H9 (cell line): ENCODE measurements around the gene HDHD3. TPM values are rescaled to one million over a fixed set of nuclear protein-coding genes. Genes with fewer than 3 reads are reported as not detected.
A peak's percentile ranks its signal among the peaks of the same experiment; 100 is the strongest.

Source experiments
- DNase-seq: peaks from one replicate; pipeline ENCODE4 v3.0.0-alpha.2; 2017
- H2AFZ ChIP-seq: one replicate; pipeline ENCODE4 v1.6.1; 2013; ENCODE audit warnings: mild to moderate bottlenecking, low read length, control low read depth, moderate library complexity
- H2AK5ac ChIP-seq: 2 replicates; pipeline ENCODE4 v1.6.1; 2013; ENCODE audit warnings: low read length, control low read depth, mixed read lengths; ENCODE audit not compliant: insufficient read length
- H2BK120ac ChIP-seq: one replicate; pipeline ENCODE4 v1.6.1; 2013; ENCODE audit warnings: low read depth, mild to moderate bottlenecking, low read length, control low read depth, inconsistent platforms; ENCODE audit not compliant: poor library complexity, severe bottlenecking
- H2BK12ac ChIP-seq: 2 replicates; pipeline ENCODE4 v1.6.1; 2013; ENCODE audit warnings: low read length, control low read depth, mixed read lengths, low read depth; ENCODE audit not compliant: insufficient read length
- H2BK15ac ChIP-seq: 2 replicates; pipeline ENCODE4 v1.6.1; 2013; ENCODE audit warnings: low read depth, low read length, control low read depth
- H2BK20ac ChIP-seq: one replicate; pipeline ENCODE4 v1.6.1; 2013; ENCODE audit warnings: low read depth, mild to moderate bottlenecking, low read length, control low read depth, inconsistent platforms; ENCODE audit not compliant: poor library complexity, severe bottlenecking
- H2BK5ac ChIP-seq: 2 replicates; pipeline ENCODE4 v1.6.1; 2013; ENCODE audit warnings: low read length, control low read depth, mixed read lengths; ENCODE audit not compliant: insufficient read length
- H3K14ac ChIP-seq: 2 replicates; pipeline ENCODE4 v1.6.1; 2013; ENCODE audit warnings: low read length, control low read depth; ENCODE audit not compliant: insufficient read depth
- H3K18ac ChIP-seq: 2 replicates; pipeline ENCODE4 v1.6.1; 2013; ENCODE audit warnings: low read depth, mild to moderate bottlenecking, mixed read lengths, low read length, control low read depth; ENCODE audit not compliant: insufficient read length
- H3K23ac ChIP-seq: 2 replicates; pipeline ENCODE4 v1.6.1; 2013; ENCODE audit warnings: low read length, control low read depth, mixed read lengths, low read depth; ENCODE audit not compliant: insufficient read length
- H3K23me2 ChIP-seq: 2 replicates; pipeline ENCODE4 v1.6.1; 2013; ENCODE audit warnings: low read depth, mild to moderate bottlenecking, mixed read lengths, low read length, control low read depth; ENCODE audit not compliant: insufficient read length, poor library complexity, severe bottlenecking
- H3K27ac ChIP-seq: 2 replicates; pipeline ENCODE4 v1.5.1; 2013; ENCODE audit warnings: low read length, control low read depth, mixed read lengths, low read depth; ENCODE audit not compliant: insufficient read length
- H3K27me3 ChIP-seq: 2 replicates; pipeline ENCODE4 v1.6.1; 2013; ENCODE audit warnings: low read length, control low read depth, inconsistent platforms; ENCODE audit not compliant: insufficient read depth
- H3K4ac ChIP-seq: 2 replicates; pipeline ENCODE4 v1.6.1; 2013; ENCODE audit warnings: low read depth, mild to moderate bottlenecking, control low read depth, inconsistent platforms, low read length, moderate library complexity
- H3K4me1 ChIP-seq: 2 replicates; pipeline ENCODE4 v1.6.1; 2013; ENCODE audit warnings: low read length, control low read depth, inconsistent platforms; ENCODE audit not compliant: insufficient read depth
- H3K4me2 ChIP-seq: 2 replicates; pipeline ENCODE4 v1.6.1; 2013; ENCODE audit warnings: low read length, control low read depth, mixed read lengths; ENCODE audit not compliant: insufficient read length, insufficient read depth
- H3K56ac ChIP-seq: 2 replicates; pipeline ENCODE4 v1.6.1; 2013; ENCODE audit warnings: low read depth, mild to moderate bottlenecking, mixed read lengths, low read length, control low read depth; ENCODE audit not compliant: insufficient read length
- H3K79me1 ChIP-seq: 2 replicates; pipeline ENCODE4 v1.6.1; 2013; ENCODE audit warnings: low read depth, mild to moderate bottlenecking, moderate library complexity, low read length, control low read depth, inconsistent platforms; ENCODE audit not compliant: insufficient read depth, poor library complexity, severe bottlenecking
- H3K79me2 ChIP-seq: 2 replicates; pipeline ENCODE4 v1.6.1; 2013; ENCODE audit warnings: low read length, control low read depth, inconsistent platforms; ENCODE audit not compliant: insufficient read depth
- H3K9ac ChIP-seq: 2 replicates; pipeline ENCODE4 v1.6.1; 2013; ENCODE audit warnings: low read length, control low read depth, mixed read lengths; ENCODE audit not compliant: insufficient read length; ENCODE audit errors: extremely low read depth
- H3K9me3 ChIP-seq: one replicate; pipeline ENCODE4 v1.6.1; 2013; ENCODE audit warnings: low read depth, low read length, inconsistent platforms; ENCODE audit not compliant: control insufficient read depth
- H3T11ph ChIP-seq: one replicate; pipeline ENCODE4 v1.6.1; 2013; ENCODE audit warnings: mild to moderate bottlenecking, low read length, control low read depth, inconsistent platforms
- H4K20me1 ChIP-seq: one replicate; pipeline ENCODE4 v1.6.1; 2013; ENCODE audit not compliant: control insufficient read depth, insufficient read length, insufficient read depth
- H4K5ac ChIP-seq: 2 replicates; pipeline ENCODE4 v1.6.1; 2013; ENCODE audit warnings: low read depth, mild to moderate bottlenecking, mixed read lengths, low read length, control low read depth; ENCODE audit not compliant: insufficient read length
- H4K8ac ChIP-seq: replicated peaks from 2 replicates; pipeline ENCODE4 v1.6.1; 2013; ENCODE audit warnings: low read length, control low read depth, mixed read lengths, low read depth; ENCODE audit not compliant: insufficient read length
- H4K91ac ChIP-seq: 2 replicates; pipeline ENCODE4 v1.6.1; 2013; ENCODE audit warnings: low read depth, mild to moderate bottlenecking, moderate library complexity, mixed read lengths, low read length, control low read depth; ENCODE audit not compliant: insufficient read length
- H3K27ac Mint-ChIP-seq, 3 experiments: 2 replicates in 2 of 3; 3 replicates in 1 of 3; pipeline ENCODE4 v1.8.0; 2020 to 2021; ENCODE audit warnings: mixed read lengths in 3 of 3, mild to moderate bottlenecking in 1 of 3, moderate library complexity in 1 of 3
- H3K27me3 Mint-ChIP-seq: 2 replicates; pipeline ENCODE4 v1.8.0; 2021; ENCODE audit warnings: low read depth, mild to moderate bottlenecking, moderate library complexity, mixed read lengths
- H3K36me3 Mint-ChIP-seq, 3 experiments: 2 replicates in 2 of 3; 3 replicates in 1 of 3; pipeline ENCODE4 v1.8.0; 2020 to 2021; ENCODE audit warnings: low read depth in 3 of 3, mixed read lengths in 3 of 3; ENCODE audit not compliant: insufficient read depth in 1 of 3
- H3K4me1 Mint-ChIP-seq, 2 experiments: 2 replicates each; pipeline ENCODE4 v1.8.0; 2020; ENCODE audit warnings: mixed read lengths in 2 of 2
- H3K4me3 Mint-ChIP-seq, 2 experiments: 2 replicates in 1 of 2; 3 replicates in 1 of 2; pipeline ENCODE4 v1.8.0; 2020 to 2021; ENCODE audit warnings: mild to moderate bottlenecking in 2 of 2, mixed read lengths in 2 of 2, moderate library complexity in 1 of 2
- H3K9me3 Mint-ChIP-seq, 2 experiments: 2 replicates in 1 of 2; 3 replicates in 1 of 2; pipeline ENCODE4 v1.8.0; 2020; ENCODE audit warnings: mild to moderate bottlenecking in 2 of 2, mixed read lengths in 2 of 2, moderate library complexity in 1 of 2
- CTCF ChIP-seq: fragments of 200-600 bp; sonication (generic); conservative IDR thresholded peaks from 3 replicates; pipeline ENCODE4 v1.8.0; 2021; ENCODE audit warnings: antibody characterized with exemption, mild to moderate bottlenecking
- WGBS: extraction: QIAGEN DNeasy Blood & Tissue Kit; methylation state at CpG from one replicate; pipeline ENCODE4 v1.1.7; 2013; ENCODE audit warnings: missing lambda C conversion rate, low lambda C conversion rate, mixed read lengths; ENCODE audit not compliant: insufficient read length; ENCODE audit errors: extremely low coverage; 5-methylcytosine and 5-hydroxymethylcytosine counted together
- total RNA-seq: library from RNA; stranded (reverse); gene quantifications from 2 replicates; pipeline ENCODE4 v1.2.1, GENCODE V29; 2021

HDHD3 gene
- total RNA-seq, 1 experiment from 2014 or later, result 10.9 TPM

- no peak within 1 kb of the TSS for H4K91ac ChIP-seq
- peaks cover 11% of the 10 kb centered on the region for H3K23me2 ChIP-seq
- H2AFZ ChIP-seq, result no peak within 1 kb of the TSS
- peak within 1 kb of the TSS; percentile 93 for H3K9ac ChIP-seq
- peak within 1 kb of the TSS; percentile 92 for H3K4me2 ChIP-seq
- peak within 1 kb of the TSS; percentile 98 to 99 for H3K4me3 Mint-ChIP-seq
- peak within 1 kb of the TSS; percentile 33 for H2BK5ac ChIP-seq
- H3K36me3 Mint-ChIP-seq, result peaks cover 13 to 36% (median 30%) of the 10 kb centered on the region in 3 experiments; a peak in 6 of 7 replicates
- H4K8ac ChIP-seq, result no peak within 1 kb of the TSS
- no peak within 1 kb of the TSS for H3K23ac ChIP-seq
- peak within 1 kb of the TSS; percentile 59 for H4K5ac ChIP-seq
- H3K14ac ChIP-seq, result peak within 1 kb of the TSS; percentile 96
- H3K79me2 ChIP-seq, result peaks cover 4% of the 10 kb centered on the region; the same call in 1 of the 2 replicates
- no peak within 1 kb of the TSS for H2BK20ac ChIP-seq
- peak within 1 kb of the TSS; percentile 88 for H3K27ac ChIP-seq
- H2BK15ac ChIP-seq, result no peak within 1 kb of the TSS
- no peak within 1 kb of the TSS for H3T11ph ChIP-seq
- peak within 1 kb of the TSS; percentile 87 for H2BK120ac ChIP-seq
- peak; percentile 94 for DNase-seq
- no peak within 1 kb of the TSS for H3K56ac ChIP-seq
- H3K27ac Mint-ChIP-seq, result peak within 1 kb of the TSS; percentile 97 to 100 (median 100)
- TF ChIP-seq CTCF, result no peak
- H3K4me1 ChIP-seq, result no peaks in the 10 kb centered on the region
- no peaks in the 10 kb centered on the region for H3K27me3 Mint-ChIP-seq
- no peaks in the 10 kb centered on the region for H3K9me3 Mint-ChIP-seq
- no peaks in the 10 kb centered on the region for H3K79me1 ChIP-seq
- WGBS, result no CpG with 5 or more reads among the region's 61 CpGs
- H3K18ac ChIP-seq, result peak within 1 kb of the TSS; percentile 94
- H3K27me3 ChIP-seq, result no peaks in the 10 kb centered on the region
- no peaks in the 10 kb centered on the region for H4K20me1 ChIP-seq
- no peak within 1 kb of the TSS for H2BK12ac ChIP-seq
- no peak within 1 kb of the TSS for H2AK5ac ChIP-seq
- no peak within 1 kb of the TSS; the same call in 1 of the 2 replicates for H3K4ac ChIP-seq
- H3K9me3 ChIP-seq, result no peaks in the 10 kb centered on the region
- H3K4me1 Mint-ChIP-seq, result peaks cover 9 to 18% of the 10 kb centered on the region in 2 experiments
These were observed 33.5 kb upstream of the HDHD3 start, which contains the start of the genes C9orf43 and POLE3 for GRCh38 chr9:113410207-113410864. Gene C9orf43 (plus strand): TSS chr9:113410747. CDS start chr9:113413494, 2,747 bp downstream. Gene POLE3 (minus strand): TSS chr9:113410675. CDS start chr9:113410293, 382 bp downstream.
